LHCN-M2 (cell line): Measurements from ENCODE around the gene ZFYVE9. TPM values are rescaled to one million over a fixed set of nuclear protein-coding genes. Genes with fewer than 3 reads are reported as not detected.
"Not testable (repeated sequence)": the region's sequence is repeated elsewhere in the genome, so short reads cannot be mapped to it uniquely, and the experiment has no call there.

Experiments used
- DNase-seq: peaks from one replicate; pipeline ENCODE4 v3.0.0-alpha.2; 2012; ENCODE audit warnings: low read depth
- polyA plus RNA-seq: library from polyadenylated mRNA; unstranded; fragments of >200 nt; gene quantifications from one replicate; pipeline ENCODE4 v1.2.1, GENCODE V29; 2012; ENCODE audit warnings: missing spikeins
- total RNA-seq: library from RNA; depleted of rRNA; stranded (reverse); fragments of >200 nt; gene quantifications from 2 replicates; pipeline ENCODE4 v1.2.3, GENCODE V29; 2014; rRNA removed

ZFYVE9 gene, protein sequence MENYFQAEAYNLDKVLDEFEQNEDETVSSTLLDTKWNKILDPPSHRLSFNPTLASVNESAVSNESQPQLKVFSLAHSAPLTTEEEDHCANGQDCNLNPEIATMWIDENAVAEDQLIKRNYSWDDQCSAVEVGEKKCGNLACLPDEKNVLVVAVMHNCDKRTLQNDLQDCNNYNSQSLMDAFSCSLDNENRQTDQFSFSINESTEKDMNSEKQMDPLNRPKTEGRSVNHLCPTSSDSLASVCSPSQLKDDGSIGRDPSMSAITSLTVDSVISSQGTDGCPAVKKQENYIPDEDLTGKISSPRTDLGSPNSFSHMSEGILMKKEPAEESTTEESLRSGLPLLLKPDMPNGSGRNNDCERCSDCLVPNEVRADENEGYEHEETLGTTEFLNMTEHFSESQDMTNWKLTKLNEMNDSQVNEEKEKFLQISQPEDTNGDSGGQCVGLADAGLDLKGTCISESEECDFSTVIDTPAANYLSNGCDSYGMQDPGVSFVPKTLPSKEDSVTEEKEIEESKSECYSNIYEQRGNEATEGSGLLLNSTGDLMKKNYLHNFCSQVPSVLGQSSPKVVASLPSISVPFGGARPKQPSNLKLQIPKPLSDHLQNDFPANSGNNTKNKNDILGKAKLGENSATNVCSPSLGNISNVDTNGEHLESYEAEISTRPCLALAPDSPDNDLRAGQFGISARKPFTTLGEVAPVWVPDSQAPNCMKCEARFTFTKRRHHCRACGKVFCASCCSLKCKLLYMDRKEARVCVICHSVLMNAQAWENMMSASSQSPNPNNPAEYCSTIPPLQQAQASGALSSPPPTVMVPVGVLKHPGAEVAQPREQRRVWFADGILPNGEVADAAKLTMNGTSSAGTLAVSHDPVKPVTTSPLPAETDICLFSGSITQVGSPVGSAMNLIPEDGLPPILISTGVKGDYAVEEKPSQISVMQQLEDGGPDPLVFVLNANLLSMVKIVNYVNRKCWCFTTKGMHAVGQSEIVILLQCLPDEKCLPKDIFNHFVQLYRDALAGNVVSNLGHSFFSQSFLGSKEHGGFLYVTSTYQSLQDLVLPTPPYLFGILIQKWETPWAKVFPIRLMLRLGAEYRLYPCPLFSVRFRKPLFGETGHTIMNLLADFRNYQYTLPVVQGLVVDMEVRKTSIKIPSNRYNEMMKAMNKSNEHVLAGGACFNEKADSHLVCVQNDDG (N-terminal part only)
- total RNA-seq: 22.5 and 23.9 TPM in 2 replicates
- 7.8 TPM for polyA plus RNA-seq

GRCh38 chr1:52141513-52142219 is at the start of gene ZFYVE9:
Gene ZFYVE9 (plus strand): TSS chr1:52142089. CDS start chr1:52233207, 91,118 bp downstream.
- DNase-seq: peak; percentile 72

GRCh38 chr1:52094300-52094699 is 47.6 kb upstream of the ZFYVE9 start:
- DNase-seq: not testable (repeated sequence)

DNA sequence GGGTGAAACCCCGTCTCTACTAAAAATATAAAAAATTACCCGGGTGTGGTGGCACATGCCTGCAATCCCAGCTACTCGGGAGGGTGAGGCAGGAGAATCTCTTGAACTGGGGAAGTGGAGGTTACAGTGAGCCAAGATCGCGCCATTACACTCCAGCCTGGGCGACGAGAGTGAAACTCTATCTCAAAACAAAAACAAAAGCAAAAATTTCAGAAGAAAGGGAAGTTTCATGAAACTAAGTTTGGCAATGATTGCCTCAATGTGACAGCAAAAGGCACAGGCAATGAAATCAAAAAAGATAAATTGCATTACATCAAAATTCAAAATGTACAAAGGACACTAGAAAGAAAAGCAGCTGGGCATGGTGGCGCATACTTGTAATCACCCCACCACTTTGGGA is 45.7 kb upstream of the ZFYVE9 start:
- no peak for DNase-seq

- DNase-seq: no peak
Observed at GRCh38 chr1:52098139-52098871, 43.6 kb upstream of the ZFYVE9 start.

GRCh38 chr1:52102336-52103013 is 39.4 kb upstream of the ZFYVE9 start:
- peak; percentile 9 for DNase-seq

DNA sequence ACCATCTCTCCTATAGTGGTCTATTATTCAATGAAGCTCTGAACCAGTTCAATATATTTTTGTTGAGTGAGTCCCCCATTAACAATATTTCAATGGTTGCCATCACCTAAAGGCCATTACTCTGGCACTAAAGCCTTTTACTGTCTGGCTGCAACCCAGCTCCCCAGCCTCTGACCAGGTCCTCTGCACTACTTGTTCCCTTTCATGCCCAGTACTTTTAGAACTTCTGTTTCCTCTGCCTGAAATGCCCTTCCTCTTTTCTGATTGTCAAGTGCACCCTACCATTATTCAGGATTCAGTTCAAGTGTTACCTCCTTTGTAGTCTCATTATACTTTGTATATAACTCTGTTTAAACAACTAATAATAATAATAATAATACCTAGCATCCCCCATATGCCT is 30.4 kb upstream of the ZFYVE9 start:
- DNase-seq: no peak

GRCh38 chr1:52112489-52112888 is 29.4 kb upstream of the ZFYVE9 start:
- no peak for DNase-seq

DNA sequence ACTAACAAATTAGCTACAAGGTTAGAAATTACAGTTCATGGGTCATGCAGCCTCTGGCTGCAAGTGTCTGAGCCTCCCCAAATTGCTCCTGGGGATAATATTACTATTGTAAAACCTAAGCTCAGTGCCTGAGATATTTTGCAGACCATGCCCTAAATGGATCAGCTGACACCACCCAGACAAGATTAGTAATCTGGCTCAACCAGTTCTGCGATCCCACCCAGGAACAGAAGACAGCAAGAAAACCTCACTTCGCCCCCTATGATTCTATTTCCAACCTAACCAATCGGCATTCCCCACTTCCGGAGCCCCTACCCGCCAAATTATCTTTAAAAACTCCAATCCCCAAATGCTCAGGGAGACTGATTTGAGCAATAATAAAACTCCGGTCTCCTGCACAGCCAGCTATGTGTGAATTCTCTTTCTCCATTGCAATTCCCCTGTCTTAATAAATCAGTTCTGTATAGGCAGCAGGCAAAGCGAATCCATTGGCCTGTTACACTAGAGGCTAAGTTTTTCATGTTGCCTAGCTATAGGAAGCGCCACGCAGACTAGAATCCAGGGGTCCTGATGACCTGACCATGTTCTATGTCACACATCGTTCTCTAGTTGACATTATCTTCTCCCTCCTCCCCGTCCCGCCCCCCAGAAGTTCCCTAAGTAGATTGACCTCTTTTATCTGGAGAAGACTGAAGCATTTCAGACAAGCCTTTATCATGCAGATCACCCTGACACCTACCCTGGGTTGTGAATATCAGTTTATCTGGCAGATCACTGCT is 22.4 kb upstream of the ZFYVE9 start:
- no peak for DNase-seq

GRCh38 chr1:52122384-52122783 is 19.5 kb upstream of the ZFYVE9 start:
- DNase-seq: no peak

- no peak for DNase-seq
Observed at GRCh38 chr1:52123622-52124021, 18.3 kb upstream of the ZFYVE9 start.

DNA sequence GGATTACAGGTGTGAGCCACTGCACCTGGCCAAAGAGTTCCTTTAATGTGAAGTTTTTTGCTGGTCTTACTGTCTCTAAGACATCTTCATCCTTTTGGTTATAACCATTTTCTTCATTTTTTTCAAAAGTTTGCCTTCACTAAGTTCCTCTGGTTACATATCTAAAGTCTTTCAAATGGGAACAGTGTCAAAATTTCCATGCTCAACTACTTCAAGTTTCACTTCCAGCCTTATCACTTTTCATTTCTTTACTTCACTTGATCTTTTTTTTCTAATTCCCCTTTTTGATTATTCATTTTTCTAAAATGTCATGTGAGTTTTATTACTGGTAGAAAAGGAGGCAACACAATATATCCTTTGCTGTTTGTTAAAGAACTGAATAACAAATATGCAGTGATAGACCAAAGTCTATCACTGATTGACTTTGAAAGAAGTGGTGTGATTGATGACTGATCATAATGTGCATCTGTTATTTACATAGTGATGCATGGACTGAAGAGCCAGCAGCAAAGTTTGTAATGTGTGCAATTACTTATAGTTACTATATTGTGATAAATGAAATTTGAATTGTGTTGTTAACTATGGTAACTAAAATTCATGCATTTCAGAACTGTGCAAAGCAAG is 16.0 kb upstream of the ZFYVE9 start:
- DNase-seq: no peak

GRCh38 chr1:52127181-52128180 is 14.4 kb upstream of the ZFYVE9 start:
- DNase-seq: peak; percentile 67

DNA sequence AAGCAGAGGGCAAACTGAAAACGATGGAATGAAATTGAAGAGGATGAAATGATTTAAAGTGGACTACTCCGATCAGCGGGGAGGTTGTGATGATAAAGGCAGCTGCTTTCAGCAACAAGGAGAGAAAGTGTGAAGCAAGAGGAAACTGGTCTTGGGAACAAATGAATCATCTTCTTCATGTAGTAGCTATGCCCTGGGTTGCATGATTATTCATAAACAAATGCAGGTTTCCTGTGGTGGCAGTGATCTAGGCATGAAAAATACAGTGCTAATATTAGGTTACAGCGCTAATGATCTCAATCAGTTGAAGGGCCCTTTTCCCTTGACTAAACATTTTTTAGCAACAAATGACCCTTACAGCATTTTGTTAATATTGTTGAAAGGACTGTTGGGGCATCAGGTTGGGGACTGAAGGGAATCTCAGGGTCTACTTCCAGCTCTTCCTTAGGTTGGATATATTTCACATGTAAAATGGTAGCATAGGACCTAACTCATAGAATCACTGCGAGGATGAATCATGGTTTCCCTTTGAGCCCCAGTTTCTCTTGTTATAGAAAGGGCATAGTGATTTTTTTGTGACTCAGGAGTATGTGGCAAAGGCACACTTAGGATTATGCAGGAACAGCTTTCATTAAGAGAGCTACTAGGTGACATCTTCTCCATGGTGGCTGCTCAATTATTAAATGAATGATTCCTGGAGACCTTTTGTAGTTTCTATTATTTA is 1.9 kb upstream of the ZFYVE9 start:
- peak; percentile 94 for DNase-seq

DNA sequence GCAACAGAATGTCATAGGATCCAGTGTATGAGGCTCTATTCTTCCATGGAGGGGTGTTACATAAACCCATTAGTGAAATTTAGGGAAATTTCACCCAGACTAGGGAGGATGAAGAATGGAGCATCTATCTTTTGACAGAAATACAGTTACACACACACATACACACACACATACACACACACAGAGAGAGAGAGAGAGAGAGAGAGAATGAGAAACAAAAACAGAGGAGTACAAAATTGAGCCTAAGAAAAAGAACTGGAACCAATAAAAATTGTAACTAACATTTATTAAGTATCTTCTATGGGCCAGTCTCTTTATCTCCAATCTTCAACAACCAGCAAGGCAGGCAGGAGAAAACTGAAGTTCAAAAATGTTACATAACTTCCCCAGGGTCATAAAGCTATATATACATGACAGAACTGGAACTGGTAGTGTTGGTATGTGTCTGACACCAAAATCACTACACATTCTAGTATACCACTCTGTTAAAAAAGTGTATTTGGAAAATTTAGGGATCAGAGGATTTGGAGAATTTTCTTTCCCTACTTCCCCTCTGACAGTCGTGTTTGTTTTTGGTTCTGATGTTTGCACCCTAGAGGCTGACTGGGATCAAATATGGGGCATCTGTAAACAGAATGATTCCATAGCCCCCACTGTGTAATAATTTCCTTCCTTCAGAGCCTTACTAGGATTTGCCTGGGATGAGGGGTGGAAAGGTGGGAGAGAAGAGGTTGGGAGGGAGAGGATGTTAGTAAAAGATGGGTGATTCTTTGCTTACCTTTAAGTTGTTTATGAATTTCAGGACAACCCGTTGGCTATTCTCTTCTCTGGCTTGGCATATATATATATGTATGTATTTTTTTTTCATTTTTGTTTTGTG is 1.0 kb upstream of the ZFYVE9 start:
- DNase-seq: peak; percentile 23
